HCT116 (cell line): ENCODE measurements around the gene DIAPH3. TPM values are rescaled to one million over a fixed set of nuclear protein-coding genes. Genes with fewer than 3 reads are reported as not detected.

Experiments
- ATAC-seq: fragments of 200-7000 bp; cut with Tn5 transposase; 2 replicates; pipeline ENCODE4 v1.9.1; 2020; ENCODE audit warnings: mild to moderate bottlenecking, moderate library complexity
- BruUV-seq: library from RNA; stranded (reverse); fragments of 400-500 nt; replicated peaks from 2 replicates; lab custom pipeline; 2021; lab: Mats Ljungman, UMichigan
- CTCF ChIA-PET: fragments of 300-600 bp; sonication (Branson Sonifier 250); formaldehyde crosslinking; loops from one replicate; lab custom pipeline; 2021; ENCODE audit warnings: antibody characterized with exemption; lab: Charles Lee
- POLR2A ChIA-PET: fragments of 300-600, 350-600 bp; sonication (Branson Sonifier 250); formaldehyde crosslinking; loops from one replicate; lab custom pipeline; 2021; ENCODE audit warnings: antibody characterized with exemption; lab: Charles Lee
- RAD21 ChIA-PET, 2 experiments: fragments of 300-600 bp; sonication (Branson Sonifier 250); formaldehyde crosslinking; loops; one replicate each; lab custom pipeline; 2023; ENCODE audit warnings: low total read pairs in 2 of 2; ENCODE audit not compliant: uncharacterized antibody in 2 of 2, unreplicated experiment in 2 of 2, low non-redundant PET in 1 of 2; lab: Charles Lee
- DNase-seq: peaks from one replicate; pipeline ENCODE4 v3.0.0-alpha.2; 2010; ENCODE audit warnings: low read depth, low spot score
- H2AFZ ChIP-seq: fragments of 200-600 bp; shearing (Covaris generic), sonication (generic); 2 replicates; pipeline ENCODE4 v1.6.1; 2017; ENCODE audit warnings: low read depth, mixed run types, mixed read lengths, antibody characterized with exemption, low read length; ENCODE audit not compliant: poor library complexity, severe bottlenecking
- H3K27ac ChIP-seq: 2 replicates; pipeline ENCODE4 v1.5.1; 2012; ENCODE audit warnings: low read depth, low read length
- H3K27me3 ChIP-seq: fragments of 200-600 bp; sonication (generic); 2 replicates; pipeline ENCODE4 v1.6.1; 2016; ENCODE audit warnings: mixed run types, low read length, mixed read lengths; ENCODE audit not compliant: insufficient read depth
- H3K36me3 ChIP-seq, 2 experiments: fragments of 200-500 bp in 1 of 2; fragments of 200-600 bp in 1 of 2; sonication (Bioruptor generic) in 1 of 2; sonication (generic) in 1 of 2; 2 replicates each; pipeline versions ENCODE4 v1.5.1 to v1.6.1; 2014 to 2016; ENCODE audit warnings: low read length in 2 of 2, inconsistent platforms in 1 of 2, mixed read lengths in 1 of 2, mixed run types in 1 of 2; ENCODE audit not compliant: insufficient read depth in 2 of 2, control insufficient read depth in 1 of 2
- H3K4me1 ChIP-seq, 2 experiments: fragments of 200-600 bp in 1 of 2; sonication (generic) in 1 of 2; 2 replicates each; pipeline versions ENCODE4 v1.5.1 to v1.6.1; 2012 to 2017; ENCODE audit warnings: low read length in 2 of 2, inconsistent platforms in 1 of 2, mild to moderate bottlenecking in 1 of 2, mixed read lengths in 1 of 2, mixed run types in 1 of 2, moderate library complexity in 1 of 2; ENCODE audit not compliant: insufficient read depth in 2 of 2, control insufficient read depth in 1 of 2
- H3K4me2 ChIP-seq: fragments of 200-600 bp; sonication (generic); 2 replicates; pipeline ENCODE4 v1.6.1; 2017; ENCODE audit warnings: mixed run types, low read length, mixed read lengths
- H3K4me3 ChIP-seq, 2 experiments: fragments of 200-600 bp in 1 of 2; sonication (generic) in 1 of 2; replicated peaks in 1 of 2; 2 replicates each; pipeline ENCODE4 v1.5.1; 2011 to 2016; ENCODE audit warnings: low read length in 2 of 2, control low read depth in 1 of 2, low read depth in 1 of 2, mild to moderate bottlenecking in 1 of 2, mixed read lengths in 1 of 2, mixed run types in 1 of 2
- H3K79me2 ChIP-seq: fragments of 200-600 bp; sonication (generic); 2 replicates; pipeline ENCODE4 v1.6.1; 2017; ENCODE audit warnings: mild to moderate bottlenecking, mixed run types, low read length, moderate library complexity, mixed read lengths; ENCODE audit not compliant: insufficient read depth
- H3K9ac ChIP-seq: fragments of 200-600 bp; sonication (generic); 2 replicates; pipeline ENCODE4 v1.6.1; 2016; ENCODE audit warnings: low read length, mixed read lengths
- H3K9me2 ChIP-seq: fragments of 200-600 bp; sonication (generic), shearing (Covaris generic); 2 replicates; pipeline ENCODE4 v1.6.1; 2017; ENCODE audit warnings: mixed run types, mild to moderate bottlenecking, moderate library complexity; ENCODE audit not compliant: insufficient read depth
- H3K9me3 ChIP-seq, 2 experiments: fragments of 200-500 bp in 1 of 2; fragments of 200-600 bp in 1 of 2; sonication (Bioruptor generic) in 1 of 2; sonication (generic) in 1 of 2; 2 replicates each; pipeline ENCODE4 v1.6.1; 2014 to 2017; ENCODE audit warnings: low read length in 2 of 2, mixed read lengths in 2 of 2, inconsistent platforms in 1 of 2, low read depth in 1 of 2, mild to moderate bottlenecking in 1 of 2, mixed run types in 1 of 2, moderate library complexity in 1 of 2; ENCODE audit not compliant: control insufficient read depth in 1 of 2, insufficient read depth in 1 of 2
- H4K20me1 ChIP-seq: fragments of 200-600 bp; sonication (generic), shearing (Covaris generic); 2 replicates; pipeline ENCODE4 v1.6.1; 2017; ENCODE audit warnings: mixed run types, mild to moderate bottlenecking, moderate library complexity; ENCODE audit not compliant: insufficient read depth
- ATF3 ChIP-seq: IDR thresholded peaks from 2 replicates; pipeline ENCODE4 v1.6.1; 2012
- CBX3 ChIP-seq: IDR thresholded peaks from 2 replicates; pipeline ENCODE4 v1.6.1; 2012; ENCODE audit warnings: low read depth
- EGR1 ChIP-seq: IDR thresholded peaks from 2 replicates; pipeline ENCODE4 v1.6.1; 2012; ENCODE audit warnings: low read depth
- EZH2 ChIP-seq: fragments of 200-600 bp; sonication (generic); IDR thresholded peaks from 2 replicates; pipeline ENCODE4 v1.6.1; 2017; ENCODE audit warnings: antibody characterized with exemption, mixed run types
- EZH2phosphoT487 ChIP-seq: fragments of 200-600 bp; IDR thresholded peaks from 2 replicates; pipeline ENCODE4 v1.6.1; 2018; ENCODE audit warnings: antibody characterized with exemption, borderline replicate concordance
- FOSL1 ChIP-seq: IDR thresholded peaks from 2 replicates; pipeline ENCODE4 v1.6.1; 2012; ENCODE audit warnings: low read depth
- JUND ChIP-seq: IDR thresholded peaks from 2 replicates; pipeline ENCODE4 v1.6.1; 2012
- MAX ChIP-seq: IDR thresholded peaks from 2 replicates; pipeline ENCODE4 v1.6.1; 2012
- POLR2A ChIP-seq: IDR thresholded peaks from 2 replicates; pipeline ENCODE4 v1.7.0; 2011; ENCODE audit warnings: borderline replicate concordance; ENCODE audit not compliant: insufficient read depth, insufficient read length; ENCODE audit errors: extremely low read depth
- POLR2AphosphoS5 ChIP-seq: IDR thresholded peaks from 2 replicates; pipeline ENCODE4 v1.6.1; 2011; ENCODE audit warnings: mild to moderate bottlenecking, low read depth, low read length, moderate library complexity
- SIN3A ChIP-seq: IDR thresholded peaks from 2 replicates; pipeline ENCODE4 v1.6.1; 2012; ENCODE audit warnings: low read depth
- SP1 ChIP-seq: IDR thresholded peaks from 2 replicates; pipeline ENCODE4 v1.6.1; 2012; ENCODE audit warnings: low read depth
- YY1 ChIP-seq: IDR thresholded peaks from 2 replicates; pipeline ENCODE4 v1.6.1; 2011; ENCODE audit warnings: low read length, low read depth, moderate library complexity, mild to moderate bottlenecking; ENCODE audit not compliant: insufficient replicate concordance; ENCODE audit errors: extremely low read depth
- ZBTB33 ChIP-seq: IDR thresholded peaks from 2 replicates; pipeline ENCODE4 v1.6.1; 2011; ENCODE audit warnings: mild to moderate bottlenecking, low read length, moderate library complexity; ENCODE audit not compliant: insufficient replicate concordance; ENCODE audit errors: extremely low read depth
- ZFX ChIP-seq: fragments of 450-650 bp; IDR thresholded peaks from 2 replicates; pipeline ENCODE4 v1.6.1; 2017
- intact Hi-C: fragments of 100-400 bp; cut with micrococcal nuclease; formaldehyde crosslinking; loops from 2 replicates; pipeline ENCODE4 v1.10.0; 2022
- total RNA-seq: library from RNA; stranded (reverse); gene quantifications from one replicate; pipeline ENCODE4 v1.2.1, GENCODE V29; 2021; ENCODE audit not compliant: unreplicated experiment

Gene DIAPH3
- total RNA-seq, 1 experiment from 2014 or later = 22.8 TPM

- no peak for TF ChIP-seq ATF3
- TF ChIP-seq SP1 = no peak
- no peak for TF ChIP-seq SIN3A
- TF ChIP-seq EGR1 = no peak
Observed at GRCh38 chr13:59880468-59880867, 283.3 kb downstream of the DIAPH3 start (continued).

- Histone ChIP-seq H3K9me3 (no peaks in the 10 kb centered on the region), H3K9ac (no peak overlapping the region), H3K36me3 (no peaks in the 10 kb centered on the region), H4K20me1 (no peaks in the 10 kb centered on the region; the same call in 1 of the 2 replicates), H3K27ac (no peak overlapping the region), H3K79me2 (no peaks in the 10 kb centered on the region), H3K4me1 (no peaks in the 10 kb centered on the region), H3K4me2 (no peak overlapping the region), H3K4me3 (no peak overlapping the region), H2AFZ (no peak overlapping the region), H3K9me2 (no peaks in the 10 kb centered on the region), H3K27me3 (no peaks in the 10 kb centered on the region)
- intact Hi-C loops = no loop called here
- DNase-seq (no peak), ATAC-seq (no peak)
- POLR2A ChIA-PET = no interaction called here
- no TSS peak for BruUV-seq
- CTCF ChIA-PET = no interaction called here
- RAD21 ChIA-PET = no interaction called here
- TF ChIP-seq SIN3A (no peak), EZH2phosphoT487 (no peak), FOSL1 (no peak), EZH2 (no peak), JUND (no peak), ATF3 (no peak)
Observed at GRCh38 chr13:59879281-59879680, 284.4 kb downstream of the DIAPH3 start.

- CTCF ChIA-PET = no interaction called here
- Histone ChIP-seq H3K4me1 (no peaks in the 10 kb centered on the region), H2AFZ (no peak overlapping the region), H3K4me2 (no peak overlapping the region), H3K27me3 (no peaks in the 10 kb centered on the region), H4K20me1 (no peaks in the 10 kb centered on the region; the same call in 1 of the 2 replicates), H3K9me3 (no peaks in the 10 kb centered on the region), H3K9ac (no peak overlapping the region), H3K4me3 (no peak overlapping the region), H3K79me2 (no peaks in the 10 kb centered on the region), H3K27ac (no peak overlapping the region), H3K9me2 (no peaks in the 10 kb centered on the region), H3K36me3 (no peaks in the 10 kb centered on the region)
- no TSS peak for BruUV-seq
- DNase-seq (no peak), ATAC-seq (no peak)
- RAD21 ChIA-PET = no interaction called here
- intact Hi-C loops = no loop called here
- POLR2A ChIA-PET = no interaction called here
- no peak for TF ChIP-seq ZFX
- TF ChIP-seq MAX = no peak
- no peak for TF ChIP-seq POLR2AphosphoS5
- no peak for TF ChIP-seq ZBTB33
- no peak for TF ChIP-seq POLR2A
- no peak for TF ChIP-seq YY1
- no peak for TF ChIP-seq FOSL1
- TF ChIP-seq SP1 = no peak
- TF ChIP-seq CBX3 = no peak
- TF ChIP-seq SIN3A = no peak
Observed at GRCh38 chr13:59877933-59878332, 285.8 kb downstream of the DIAPH3 start.
